SU-DHL-6 (cell line): ENCODE results near the gene LFNG.

Source experiments
- H2AFZ ChIP-seq: fragments of 200-600 bp; sonication (generic); 2 replicates; pipeline ENCODE4 v1.6.1; 2014; ENCODE audit warnings: low read depth, mild to moderate bottlenecking, moderate library complexity, mixed read lengths, antibody characterized with exemption, low read length; ENCODE audit not compliant: severe bottlenecking
- H3F3A ChIP-seq: fragments of 200-600 bp; shearing (Covaris generic); 2 replicates; pipeline ENCODE4 v1.6.0; 2016; ENCODE audit warnings: antibody characterized with exemption, mild to moderate bottlenecking; ENCODE audit not compliant: insufficient read depth
- H3K27ac ChIP-seq: fragments of 200-600 bp; sonication (generic); 2 replicates; pipeline ENCODE4 v1.5.1; 2016; ENCODE audit warnings: low read depth, mild to moderate bottlenecking, low read length, moderate library complexity, mixed read lengths
- H3K27me3 ChIP-seq: fragments of 200-600 bp; sonication (generic), shearing (Covaris generic); 2 replicates; pipeline ENCODE4 v1.6.0; 2014; ENCODE audit warnings: mild to moderate bottlenecking, low read length
- H3K36me3 ChIP-seq: fragments of 200-600 bp; sonication (generic); 2 replicates; pipeline ENCODE4 v1.6.1; 2014; ENCODE audit warnings: mild to moderate bottlenecking, low read length, mixed read lengths
- H3K4me2 ChIP-seq: fragments of 300-600, 200-600 bp; shearing (Covaris generic), sonication (generic); 2 replicates; pipeline ENCODE4 v1.6.0; 2014; ENCODE audit warnings: low read length, low read depth, mild to moderate bottlenecking; ENCODE audit not compliant: poor library complexity, severe bottlenecking
- H3K4me3 ChIP-seq: fragments of 200-600 bp; sonication (generic); 2 replicates; pipeline ENCODE4 v1.5.1; 2014; ENCODE audit warnings: antibody characterized with exemption, low read length, mild to moderate bottlenecking, mixed read lengths; ENCODE audit not compliant: insufficient read depth, poor library complexity, severe bottlenecking
- H3K79me2 ChIP-seq: fragments of 200-600 bp; sonication (generic); 2 replicates; pipeline ENCODE4 v1.6.1; 2014; ENCODE audit warnings: mild to moderate bottlenecking, low read length, moderate library complexity; ENCODE audit not compliant: insufficient read depth
- H3K9ac ChIP-seq: fragments of 200-600 bp; sonication (generic); 2 replicates; pipeline ENCODE4 v1.7.0; 2014; ENCODE audit warnings: mild to moderate bottlenecking, low read length
- H3K9me2 ChIP-seq: fragments of 200-600 bp; sonication (generic); replicated peaks from 2 replicates; pipeline ENCODE4 v1.6.1; 2014; ENCODE audit warnings: low read length; ENCODE audit not compliant: insufficient read depth
- H3K9me3 ChIP-seq: fragments of 200-600 bp; sonication (generic); 2 replicates; pipeline ENCODE4 v1.6.1; 2014; ENCODE audit warnings: low read length, mixed read lengths; ENCODE audit not compliant: insufficient read depth
- H4K20me1 ChIP-seq: fragments of 200-600 bp; sonication (generic); 2 replicates; pipeline ENCODE4 v1.6.1; 2014; ENCODE audit warnings: low read depth, mild to moderate bottlenecking, antibody characterized with exemption, low read length, moderate library complexity, mixed read lengths
- EZH2phosphoT487 ChIP-seq: fragments of 200-600 bp; sonication (generic), shearing (Covaris generic); conservative IDR thresholded peaks from 2 replicates; pipeline ENCODE4 v1.6.1; 2018; ENCODE audit warnings: mild to moderate bottlenecking, antibody characterized with exemption, low read length, moderate library complexity, mixed read lengths
- TF ChIP-seq, protein P1 (sequence below): fragments of 200-600 bp; sonication (generic); IDR thresholded peaks from one replicate; pipeline ENCODE4 v1.5.1; 2017; ENCODE audit warnings: antibody characterized with exemption, mild to moderate bottlenecking, low read length, moderate library complexity; ENCODE audit not compliant: insufficient read depth, poor library complexity, severe bottlenecking

LFNG gene

GRCh38 chr7:2568521-2569223 is 49.1 kb downstream of the LFNG start:
- Histone ChIP-seq H2AFZ (no peak overlapping the region), H3K36me3 (no peaks in the 10 kb centered on the region), H3K27me3 (no peaks in the 10 kb centered on the region), H3K4me2 (no peak overlapping the region), H3K9me3 (no peaks in the 10 kb centered on the region), H3K9me2 (no peaks in the 10 kb centered on the region), H3K79me2 (no peaks in the 10 kb centered on the region), H3F3A (no peaks in the 10 kb centered on the region), H3K9ac (no peak overlapping the region), H4K20me1 (no peaks in the 10 kb centered on the region), H3K27ac (no peak overlapping the region), H3K4me3 (no peak overlapping the region)
- no peak for TF ChIP-seq EZH2phosphoT487
- TF ChIP-seq, protein P1, sequence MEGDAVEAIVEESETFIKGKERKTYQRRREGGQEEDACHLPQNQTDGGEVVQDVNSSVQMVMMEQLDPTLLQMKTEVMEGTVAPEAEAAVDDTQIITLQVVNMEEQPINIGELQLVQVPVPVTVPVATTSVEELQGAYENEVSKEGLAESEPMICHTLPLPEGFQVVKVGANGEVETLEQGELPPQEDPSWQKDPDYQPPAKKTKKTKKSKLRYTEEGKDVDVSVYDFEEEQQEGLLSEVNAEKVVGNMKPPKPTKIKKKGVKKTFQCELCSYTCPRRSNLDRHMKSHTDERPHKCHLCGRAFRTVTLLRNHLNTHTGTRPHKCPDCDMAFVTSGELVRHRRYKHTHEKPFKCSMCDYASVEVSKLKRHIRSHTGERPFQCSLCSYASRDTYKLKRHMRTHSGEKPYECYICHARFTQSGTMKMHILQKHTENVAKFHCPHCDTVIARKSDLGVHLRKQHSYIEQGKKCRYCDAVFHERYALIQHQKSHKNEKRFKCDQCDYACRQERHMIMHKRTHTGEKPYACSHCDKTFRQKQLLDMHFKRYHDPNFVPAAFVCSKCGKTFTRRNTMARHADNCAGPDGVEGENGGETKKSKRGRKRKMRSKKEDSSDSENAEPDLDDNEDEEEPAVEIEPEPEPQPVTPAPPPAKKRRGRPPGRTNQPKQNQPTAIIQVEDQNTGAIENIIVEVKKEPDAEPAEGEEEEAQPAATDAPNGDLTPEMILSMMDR = no peak

DNA sequence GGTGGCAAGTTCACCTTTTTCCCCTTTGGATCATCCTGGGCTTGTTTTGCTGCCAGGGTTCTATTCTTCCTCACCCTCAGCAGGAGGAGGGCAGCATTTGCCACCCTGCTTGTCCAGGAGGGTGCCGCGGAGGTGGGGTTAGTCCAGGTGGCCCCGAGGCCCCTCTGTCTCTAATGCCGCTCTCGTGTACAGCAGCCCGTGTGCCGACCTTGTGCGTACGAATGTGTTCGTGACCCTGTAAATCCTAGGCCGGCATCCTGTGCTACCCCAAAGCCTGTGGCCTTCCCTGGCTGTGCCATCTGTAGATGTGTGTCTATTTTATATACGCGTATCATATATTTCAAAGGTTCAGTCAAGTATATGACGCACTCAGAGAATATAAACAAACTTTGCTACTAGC is 49.8 kb downstream of the LFNG start:
- no peak overlapping the region for H3K4me2 ChIP-seq
- no peak overlapping the region for H3K4me3 ChIP-seq
- H3K9me3 ChIP-seq = no peaks in the 10 kb centered on the region
- no peaks in the 10 kb centered on the region for H3K27me3 ChIP-seq
- H3K9me2 ChIP-seq = no peaks in the 10 kb centered on the region
- no peaks in the 10 kb centered on the region for H4K20me1 ChIP-seq
- H3K79me2 ChIP-seq = no peaks in the 10 kb centered on the region
- no peaks in the 10 kb centered on the region for H3F3A ChIP-seq
- TF ChIP-seq, protein P1 = no peak
- no peak for TF ChIP-seq EZH2phosphoT487
- H3K27ac ChIP-seq = no peak overlapping the region
- H2AFZ ChIP-seq = no peak overlapping the region
- H3K9ac ChIP-seq = no peak overlapping the region
- no peaks in the 10 kb centered on the region for H3K36me3 ChIP-seq

DNA sequence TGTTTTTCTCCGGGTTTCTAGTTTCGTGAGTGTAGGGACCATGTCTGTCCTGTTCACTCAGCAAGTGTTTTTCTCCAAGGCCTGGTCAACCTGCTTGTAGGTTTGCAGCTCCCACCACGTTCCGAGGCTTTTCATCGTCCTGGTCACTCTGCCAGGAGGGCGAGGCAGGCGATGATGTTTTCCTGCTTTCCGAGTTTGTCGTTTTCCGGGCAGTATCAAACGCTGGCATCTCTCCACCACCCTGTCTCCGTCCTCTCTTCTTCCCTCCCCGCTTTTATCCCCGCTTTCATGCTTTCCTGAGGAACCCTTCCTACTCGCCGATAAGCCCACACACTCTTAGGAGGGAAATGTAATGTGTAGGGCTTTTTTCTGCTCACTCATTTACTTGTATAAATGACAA is 50.4 kb downstream of the LFNG start:
- Histone ChIP-seq H3K79me2 (no peaks in the 10 kb centered on the region), H3F3A (no peaks in the 10 kb centered on the region), H3K4me3 (no peak overlapping the region), H3K4me2 (no peak overlapping the region), H2AFZ (no peak overlapping the region), H3K9ac (no peak overlapping the region), H3K27ac (no peak overlapping the region), H3K27me3 (no peaks in the 10 kb centered on the region), H3K9me3 (no peaks in the 10 kb centered on the region), H3K36me3 (no peaks in the 10 kb centered on the region), H3K9me2 (no peaks in the 10 kb centered on the region), H4K20me1 (no peaks in the 10 kb centered on the region)
- no peak for TF ChIP-seq EZH2phosphoT487
- TF ChIP-seq, protein P1 = no peak
